ENCODE measurements around the gene KLF3.

Gene KLF3

DNA sequence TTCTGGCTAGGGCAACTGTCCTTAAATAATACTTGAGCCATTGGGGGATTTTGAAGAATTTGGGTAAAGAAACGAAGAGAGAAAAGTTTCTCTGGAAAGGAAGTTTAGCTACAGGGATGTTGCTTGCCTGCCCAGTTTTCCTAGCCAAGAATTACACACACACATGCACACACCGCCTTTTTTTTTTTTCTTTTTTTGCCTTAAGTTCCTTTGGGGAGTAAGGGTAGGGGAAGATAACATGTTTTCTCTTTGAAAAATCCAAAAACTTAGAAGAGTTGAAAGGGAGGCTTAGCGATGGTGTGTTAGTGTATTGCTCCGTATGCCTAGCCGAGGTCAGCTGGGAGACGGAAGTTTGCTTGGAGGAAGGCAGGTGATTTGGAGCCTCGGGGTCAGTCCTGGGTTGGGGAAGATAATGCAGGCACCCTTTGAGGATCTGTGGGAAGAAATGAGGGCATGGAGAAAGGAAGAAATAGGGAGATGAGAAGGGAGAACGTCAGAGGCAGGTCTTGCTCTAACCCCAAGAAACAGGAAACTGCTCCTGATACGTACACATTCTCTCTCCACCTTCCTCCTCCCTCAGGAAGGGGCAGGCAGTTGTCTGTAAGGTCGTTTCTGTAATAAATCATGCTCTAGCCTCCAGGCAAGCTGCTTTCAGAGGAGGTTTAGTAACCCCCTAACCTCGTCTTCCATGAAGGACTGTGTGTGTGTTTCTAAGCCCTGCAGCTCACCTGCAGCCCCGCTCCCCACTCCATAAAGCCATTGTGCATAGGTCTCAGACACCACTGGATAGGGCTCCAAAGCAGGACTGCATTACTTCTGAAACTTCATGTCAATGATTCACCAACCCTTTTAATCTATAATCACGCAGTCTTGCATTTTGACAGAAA is 10.5 kb downstream of the KLF3 start:
- DNase-seq: no peak

DNA sequence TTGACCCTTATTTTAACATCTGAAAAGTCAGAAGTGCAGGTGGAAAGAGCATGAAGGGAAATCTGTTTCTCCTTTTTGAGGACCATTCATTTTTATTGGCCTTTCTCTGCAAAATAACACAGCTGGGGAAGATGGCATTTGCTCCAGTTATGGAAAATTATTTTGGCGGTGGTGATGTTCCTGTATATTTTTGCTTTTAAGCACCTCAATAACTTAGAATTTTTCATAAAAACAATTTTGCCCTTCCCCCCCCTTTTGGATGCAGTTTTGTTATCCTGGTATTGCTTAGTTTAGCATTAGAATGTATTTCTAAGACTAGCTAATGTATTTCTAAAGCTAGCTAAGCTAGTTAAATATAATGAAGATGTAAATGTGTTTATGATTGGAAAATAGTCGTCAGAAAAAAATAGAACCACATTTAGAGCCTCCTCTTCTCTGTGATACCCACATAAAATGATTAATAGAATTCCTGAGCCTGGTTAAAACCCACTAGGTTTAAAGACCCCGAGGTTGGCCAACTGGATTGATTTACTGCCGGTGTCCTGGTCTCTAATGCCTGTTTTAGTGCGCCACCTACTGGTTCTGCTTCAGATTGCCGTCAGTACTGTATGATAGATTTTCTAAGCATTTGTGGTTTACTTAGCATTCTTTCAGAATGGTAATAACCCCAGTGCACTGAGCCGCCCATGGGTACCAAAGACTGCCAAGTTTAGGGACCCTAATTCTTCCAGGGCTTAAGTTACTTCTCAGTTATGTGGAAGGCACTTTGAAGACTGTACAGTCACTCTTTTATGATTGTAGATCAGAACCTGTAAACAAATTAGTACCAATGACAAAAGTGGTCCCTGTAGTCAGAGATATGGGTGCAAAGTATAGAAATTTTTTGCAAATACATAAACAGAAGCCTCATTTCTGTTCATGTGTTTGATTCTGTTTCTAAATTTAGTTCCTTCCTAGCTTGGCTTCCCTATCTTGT is 11.4 kb downstream of the KLF3 start:
- peak; percentile 87 to 89 for DNase-seq

DNA sequence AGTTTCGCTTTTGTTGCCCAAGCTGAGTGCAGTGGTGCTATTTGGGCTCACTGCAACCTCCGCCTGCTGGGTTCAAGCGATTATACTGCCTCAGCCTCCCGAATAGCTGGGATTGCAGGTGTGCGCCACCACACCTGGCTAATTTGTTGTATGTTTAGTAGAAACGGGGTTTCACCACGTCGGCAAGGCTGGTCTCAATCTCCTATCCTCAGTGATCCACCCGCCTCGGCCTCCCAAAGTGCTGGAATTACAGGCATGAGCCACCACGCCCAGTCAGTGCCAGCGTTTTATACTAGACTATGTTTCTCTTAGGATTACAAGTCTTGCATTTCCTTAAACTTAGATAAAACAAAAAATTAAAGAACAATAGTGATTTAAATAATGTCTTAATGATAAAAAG is 13.0 kb downstream of the KLF3 start:
- DNase-seq: no peak

DNA sequence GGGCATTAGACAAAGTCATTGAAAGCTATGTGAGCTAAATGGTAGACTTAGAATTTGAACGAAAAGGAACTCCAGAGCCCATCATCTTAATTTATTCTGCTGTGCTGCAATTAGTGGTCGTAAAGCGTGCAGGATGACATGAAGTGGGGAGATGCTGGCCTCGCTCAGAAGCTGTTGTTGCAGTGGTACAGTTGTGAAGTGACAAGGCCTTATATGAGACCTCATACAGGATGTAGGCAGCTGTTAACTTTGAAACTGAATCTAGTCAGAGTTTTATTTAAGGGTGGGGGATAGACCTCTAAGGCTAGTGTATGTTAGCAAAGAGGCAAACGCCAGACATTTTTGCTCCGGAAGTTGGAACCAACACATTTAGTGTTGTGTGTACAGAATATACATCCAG is 13.4 kb downstream of the KLF3 start:
- no peak for DNase-seq

DNA sequence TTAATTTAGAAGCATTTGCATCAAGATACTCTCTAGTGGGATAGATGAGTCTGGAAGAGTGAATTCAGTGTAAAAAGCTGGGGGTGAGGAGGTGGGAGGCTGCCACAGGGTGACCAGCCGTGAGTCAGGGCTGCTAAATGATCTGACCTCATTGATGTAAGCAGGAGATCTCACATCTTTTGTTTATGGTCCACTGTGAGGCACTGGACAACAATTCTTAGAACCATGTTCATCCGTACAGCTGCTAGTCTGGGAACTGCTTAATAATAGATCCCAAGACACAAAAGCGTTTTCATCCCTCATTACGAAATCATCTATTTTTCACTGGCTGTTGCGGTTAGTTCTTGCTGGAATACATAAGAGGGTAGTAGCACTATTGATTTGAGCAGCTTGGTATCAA is 14.1 kb downstream of the KLF3 start:
- no peak for DNase-seq

DNA sequence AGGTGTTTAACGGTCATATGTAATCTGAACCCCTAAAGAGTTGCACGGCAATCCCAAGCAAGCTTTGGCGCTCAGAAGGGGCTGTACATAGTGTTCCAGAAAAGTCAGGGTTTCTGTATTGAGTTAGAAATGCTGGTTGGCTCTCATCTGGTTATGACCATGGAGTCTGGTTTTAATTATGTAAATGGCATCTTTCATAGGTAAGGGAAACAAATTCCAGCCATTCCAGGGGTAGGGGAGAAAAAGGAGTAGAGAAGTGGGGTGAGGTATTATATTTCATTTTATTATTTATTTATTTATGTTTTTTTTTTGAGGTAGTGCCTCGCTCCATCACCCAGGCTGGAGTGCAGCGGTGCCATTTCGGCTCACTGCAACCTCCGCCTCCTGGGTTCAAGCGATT is 15.9 kb downstream of the KLF3 start:
- no peak for DNase-seq

DNA sequence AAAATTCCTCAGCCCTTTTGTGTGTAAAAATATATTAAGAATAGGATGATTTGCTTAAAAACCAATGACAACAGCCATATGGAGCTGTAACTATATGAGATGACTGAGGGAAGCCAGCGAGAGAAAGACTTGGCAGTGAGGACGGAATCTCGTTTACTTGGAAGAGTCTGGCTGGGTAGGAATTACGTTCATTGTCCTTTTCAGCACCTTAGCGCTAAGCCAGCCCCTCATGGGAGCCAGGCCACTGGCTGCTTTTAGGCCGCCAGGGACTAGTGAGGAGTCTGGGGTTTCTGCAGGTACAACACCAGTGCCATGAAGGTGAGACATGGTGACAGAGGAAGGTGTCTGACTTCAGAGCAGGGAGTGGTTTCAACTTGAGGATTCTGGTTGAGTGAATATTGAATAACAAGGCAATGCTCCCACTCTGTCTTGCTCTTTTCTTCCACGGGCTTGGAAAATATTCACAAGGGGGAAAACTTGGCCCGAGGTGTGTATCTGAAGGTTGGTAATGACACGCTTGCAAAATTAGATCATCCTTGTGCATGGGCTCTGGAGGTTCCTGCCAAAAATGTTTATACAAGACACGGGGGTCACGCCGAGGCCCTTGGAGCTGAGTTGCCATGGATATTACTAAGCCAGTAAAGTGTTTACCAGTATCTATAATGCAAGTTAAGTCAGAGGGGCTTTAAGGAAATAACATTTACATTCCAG is 17.4 kb downstream of the KLF3 start:
- no peak for DNase-seq

DNA sequence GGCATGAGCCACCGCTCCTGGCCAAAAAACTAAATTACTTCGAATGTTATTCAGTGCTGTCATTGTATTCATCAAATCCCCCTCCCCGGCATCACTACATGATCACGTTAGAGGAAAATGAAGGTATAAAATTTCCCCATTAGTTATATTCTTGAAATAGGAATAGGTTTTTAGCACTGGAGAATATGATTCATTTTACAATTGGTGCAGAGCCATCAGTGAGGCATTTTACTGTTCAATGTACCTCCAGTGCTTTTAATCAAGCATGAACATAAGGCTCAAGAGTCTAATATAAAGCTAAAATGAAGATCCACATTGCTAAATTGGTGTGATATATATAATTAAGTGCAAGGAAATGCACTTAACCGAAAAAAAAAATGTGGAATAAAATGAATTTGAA is 18.3 kb downstream of the KLF3 start:
- DNase-seq: no peak

DNA sequence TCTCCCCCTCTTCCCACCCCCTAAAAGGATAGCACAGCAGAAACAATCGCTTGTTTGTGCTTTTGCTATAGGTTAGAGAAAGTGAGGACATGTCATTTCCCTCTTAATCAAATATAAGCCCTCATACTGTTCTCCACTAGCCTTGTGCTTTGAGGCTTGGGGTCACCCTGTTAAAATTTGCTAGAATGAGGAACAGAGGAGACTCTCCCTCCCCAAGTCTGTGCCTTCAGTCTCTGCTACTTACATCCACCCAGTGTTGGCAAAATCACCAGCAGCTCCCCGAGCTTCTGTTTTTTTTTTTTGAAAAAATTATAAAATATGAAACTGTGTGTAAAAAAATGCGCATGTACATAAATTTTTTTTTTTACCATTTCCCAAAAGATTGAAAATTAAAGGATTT is 19.3 kb downstream of the KLF3 start:
- no peak for DNase-seq

DNA sequence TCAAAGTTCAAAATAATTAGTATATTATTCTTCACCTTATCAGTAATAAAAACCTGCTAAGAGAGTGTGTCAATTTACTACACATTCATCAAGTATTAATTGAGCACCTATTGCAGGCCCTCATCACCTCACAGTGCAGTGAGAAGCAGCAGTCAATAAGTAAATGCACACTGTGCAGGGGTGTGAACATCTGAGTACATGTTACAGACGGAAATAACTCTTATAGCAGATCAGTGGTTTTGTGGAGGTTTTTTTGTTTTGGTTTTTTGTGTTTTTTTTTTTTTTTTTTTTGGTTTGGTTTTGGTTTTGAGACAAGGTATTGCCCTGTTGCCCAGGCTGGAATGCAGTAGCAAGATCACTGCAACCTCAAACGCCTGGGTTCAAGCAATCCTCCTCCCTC is 20.3 kb downstream of the KLF3 start:
- no peak for DNase-seq

DNA sequence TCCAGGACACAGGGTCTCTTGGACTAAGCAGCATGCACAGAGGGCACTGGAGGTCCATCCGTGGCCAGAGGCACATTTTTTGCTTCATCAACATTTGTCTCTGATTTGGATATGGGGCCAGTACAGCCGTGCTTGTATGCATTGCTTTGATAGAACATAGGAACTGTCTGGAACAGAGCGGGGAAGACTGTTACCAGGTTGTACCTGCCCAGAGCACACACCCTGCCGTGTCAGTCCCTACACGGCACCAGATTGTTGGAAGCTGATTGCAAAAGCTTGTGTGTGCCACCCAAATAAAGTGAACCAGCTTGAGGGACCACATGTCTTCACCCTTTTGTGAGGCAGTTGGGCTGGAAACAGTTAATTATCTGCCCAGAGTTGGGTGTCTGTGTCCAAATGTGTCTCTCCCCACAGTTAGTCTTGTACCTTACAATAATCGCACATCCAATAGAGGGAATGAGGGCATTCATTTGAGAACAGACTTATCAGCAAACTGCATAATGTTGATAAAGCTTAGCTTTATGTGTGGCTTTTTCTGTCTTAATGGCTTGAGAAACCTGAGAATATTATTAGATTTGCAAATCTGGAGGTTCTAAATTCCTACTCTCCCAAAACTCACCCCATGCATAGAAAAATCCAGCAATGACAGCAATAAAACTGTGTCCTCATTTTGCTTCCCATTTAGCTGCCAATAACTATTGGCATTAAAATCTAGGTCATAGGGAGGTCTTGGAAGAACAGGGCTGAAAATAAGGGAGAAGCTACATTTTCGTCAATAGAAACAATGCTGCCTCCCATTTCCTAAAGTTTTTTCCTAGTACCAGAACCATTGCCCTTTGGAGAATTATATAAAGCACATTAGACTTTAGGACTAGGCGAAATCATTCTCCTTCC is 21.2 kb downstream of the KLF3 start:
- DNase-seq: no peak

DNA sequence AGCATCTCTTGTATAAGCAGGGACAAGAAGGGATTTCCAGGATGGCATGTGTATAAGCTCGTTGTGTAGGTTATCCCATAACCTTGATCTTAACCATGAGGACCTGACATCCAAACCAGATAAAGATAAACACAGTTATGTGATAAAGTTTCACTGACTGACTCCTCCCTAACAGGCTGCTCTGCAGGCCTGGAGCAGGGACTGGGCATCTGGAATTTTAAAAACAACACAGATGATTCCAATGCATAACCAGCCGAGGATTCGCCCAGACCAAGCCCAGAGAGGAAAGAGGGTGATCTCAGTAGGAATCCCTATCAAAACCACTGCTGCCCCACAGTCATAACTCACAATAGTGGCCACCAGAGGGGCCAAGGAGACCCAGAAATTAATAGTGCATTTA is 22.7 kb downstream of the KLF3 start:
- no peak for DNase-seq

DNA sequence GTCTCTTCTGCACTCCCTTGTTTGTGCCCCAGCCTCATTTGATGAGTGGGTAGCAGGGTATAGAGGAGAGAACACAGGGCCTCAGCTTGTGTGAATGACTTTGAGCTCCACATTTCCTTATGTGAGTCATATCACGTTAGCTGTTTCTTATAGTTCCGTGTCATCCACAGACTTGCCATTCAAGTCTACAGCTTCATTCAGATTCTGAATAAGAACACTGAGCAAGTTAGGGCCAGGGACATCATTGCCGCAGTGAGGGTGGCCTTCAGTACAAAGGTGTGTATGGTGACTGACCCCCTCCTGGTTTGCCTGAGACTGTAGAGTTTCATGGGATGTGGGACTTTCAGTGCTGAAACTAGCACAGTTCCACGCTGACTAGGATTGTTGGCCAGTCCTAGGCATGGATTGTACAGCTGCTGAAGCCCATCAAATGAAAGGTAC is 23.6 kb downstream of the KLF3 start:
- peak in 1 of 2 experiments; percentile 49 for DNase-seq

DNA sequence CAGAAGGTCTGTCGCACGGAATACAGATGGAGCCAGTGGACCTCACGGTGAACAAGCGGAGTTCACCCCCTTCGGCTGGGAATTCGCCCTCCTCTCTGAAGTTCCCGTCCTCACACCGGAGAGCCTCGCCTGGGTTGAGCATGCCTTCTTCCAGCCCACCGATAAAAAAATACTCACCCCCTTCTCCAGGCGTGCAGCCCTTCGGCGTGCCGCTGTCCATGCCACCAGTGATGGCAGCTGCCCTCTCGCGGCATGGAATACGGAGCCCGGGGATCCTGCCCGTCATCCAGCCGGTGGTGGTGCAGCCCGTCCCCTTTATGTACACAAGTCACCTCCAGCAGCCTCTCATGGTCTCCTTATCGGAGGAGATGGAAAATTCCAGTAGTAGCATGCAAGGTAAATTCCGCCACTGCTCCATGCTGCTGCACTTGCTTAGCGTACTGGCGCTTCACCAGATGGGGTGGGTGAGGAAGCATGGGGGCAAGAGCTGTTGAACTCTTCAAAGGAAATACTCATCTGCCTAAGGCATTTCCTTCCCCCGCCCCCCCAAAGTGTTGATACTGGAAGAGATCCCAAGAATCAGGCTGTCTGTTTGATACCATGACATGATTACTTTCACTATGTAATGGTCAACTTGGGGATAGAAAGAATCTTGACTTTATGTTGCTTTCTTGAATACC is 24.8 kb downstream of the KLF3 start:
- DNase-seq: no peak

DNA sequence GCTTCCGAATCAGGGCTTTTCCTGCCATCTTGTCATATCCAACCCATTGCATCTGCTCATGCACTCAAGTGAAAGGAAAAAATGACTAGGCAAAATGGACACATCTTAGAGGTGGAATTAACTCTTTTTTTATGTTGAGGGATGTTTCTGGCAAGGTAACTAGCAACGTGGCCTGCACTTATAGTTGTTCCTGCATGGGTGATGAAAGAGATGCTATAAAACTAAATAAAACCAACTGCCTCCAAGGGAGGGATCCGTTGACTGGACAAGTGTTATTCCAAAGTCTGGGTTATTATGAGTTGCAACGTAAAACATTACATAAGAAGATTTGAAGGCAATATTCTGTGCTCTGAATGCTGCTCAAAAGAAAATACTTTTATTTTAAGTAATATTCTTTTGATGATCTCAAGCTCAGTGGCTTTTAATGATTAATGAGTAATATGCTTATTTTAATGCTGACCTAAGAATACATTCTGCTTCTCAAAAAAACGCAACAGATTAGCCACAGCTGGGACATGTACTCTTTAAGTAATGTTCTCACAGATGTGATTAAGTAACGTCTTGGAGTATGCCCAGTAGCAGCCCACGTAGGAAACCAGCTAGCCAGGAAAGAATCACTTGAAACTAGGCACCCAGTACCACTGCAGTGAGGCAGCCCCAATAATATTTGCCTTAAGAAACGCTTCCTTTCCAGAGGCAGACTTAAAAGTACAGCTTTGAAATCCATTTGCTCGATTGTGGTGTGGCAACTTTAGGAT is 27.4 kb downstream of the KLF3 start:
- DNase-seq: no peak

DNA sequence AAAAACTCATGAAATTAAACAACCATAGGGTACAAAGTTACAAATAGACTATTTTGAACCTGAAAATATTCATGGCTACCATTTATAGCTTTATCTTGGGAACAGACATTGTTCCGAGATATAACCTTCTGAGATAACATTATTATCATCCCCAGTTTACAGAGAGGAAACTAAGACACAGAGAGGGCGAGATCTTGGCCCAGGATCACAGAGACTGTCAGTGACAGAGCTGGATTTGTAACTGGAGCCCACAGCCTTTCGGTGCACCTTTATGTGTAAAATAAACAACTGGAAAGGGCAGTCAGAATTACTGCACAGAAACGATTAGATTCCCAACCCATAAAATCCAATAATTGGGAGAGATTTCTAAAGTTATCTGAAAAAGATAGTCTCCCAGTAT is 28.4 kb downstream of the KLF3 start:
- DNase-seq: no peak

DNA sequence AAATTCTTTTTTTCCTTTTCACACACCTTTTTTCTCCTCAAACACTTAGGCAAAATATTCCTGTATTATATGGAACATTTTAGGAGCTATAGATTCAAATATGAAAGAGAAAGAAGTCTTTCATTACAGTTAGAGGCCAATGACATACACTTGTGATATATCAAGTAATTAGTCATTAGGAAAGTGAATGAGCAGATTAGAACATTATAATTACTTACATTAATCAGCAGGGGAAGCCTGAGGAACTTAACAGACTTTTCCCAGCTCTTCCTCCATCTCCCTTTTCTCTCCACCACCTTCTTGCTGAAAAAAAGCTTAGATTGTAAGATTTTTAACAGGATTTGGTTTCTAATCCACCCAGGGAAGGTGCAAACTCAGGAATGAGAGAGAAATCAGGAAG is 29.6 kb downstream of the KLF3 start:
- no peak for DNase-seq

DNA sequence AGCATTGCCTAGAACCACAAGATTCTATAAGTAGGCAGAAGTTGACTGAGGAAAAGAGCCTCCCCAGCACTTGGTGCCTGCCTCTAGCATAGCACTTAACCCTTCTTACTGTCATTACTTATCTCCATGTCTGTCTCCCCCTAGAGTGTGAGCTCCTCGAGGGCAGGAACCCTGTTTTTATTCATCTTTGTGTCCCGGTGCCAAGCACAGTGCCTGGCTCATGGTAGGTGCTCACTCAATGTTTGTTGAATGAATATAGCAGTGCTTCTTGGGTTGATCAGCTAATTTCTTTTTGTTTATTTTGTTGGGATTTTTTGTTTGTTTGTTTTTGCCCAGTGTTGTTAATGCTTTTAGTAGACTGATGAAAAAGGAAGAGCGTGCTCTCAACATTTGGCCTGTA is 30.3 kb downstream of the KLF3 start:
- no peak for DNase-seq

DNA sequence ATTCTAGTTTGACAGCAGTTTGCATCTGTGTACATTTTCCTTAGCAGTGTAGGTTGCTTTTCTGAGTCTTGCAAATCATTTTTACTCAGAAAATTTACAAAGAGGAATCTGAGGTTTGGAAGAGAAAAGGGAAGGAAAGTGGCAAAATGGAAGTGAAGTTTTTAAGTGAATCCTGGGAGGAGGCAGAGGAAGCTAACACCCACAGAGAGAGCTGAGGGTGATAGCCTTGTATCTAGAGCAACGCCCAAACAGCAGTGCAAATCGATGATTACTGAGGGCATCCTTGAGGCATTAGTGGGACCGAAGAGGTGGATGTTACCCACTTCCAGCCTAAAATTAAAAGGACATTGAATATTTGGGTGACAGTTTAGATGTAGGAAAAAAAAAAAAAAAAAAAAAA is 31.8 kb downstream of the KLF3 start:
- no peak for DNase-seq

DNA sequence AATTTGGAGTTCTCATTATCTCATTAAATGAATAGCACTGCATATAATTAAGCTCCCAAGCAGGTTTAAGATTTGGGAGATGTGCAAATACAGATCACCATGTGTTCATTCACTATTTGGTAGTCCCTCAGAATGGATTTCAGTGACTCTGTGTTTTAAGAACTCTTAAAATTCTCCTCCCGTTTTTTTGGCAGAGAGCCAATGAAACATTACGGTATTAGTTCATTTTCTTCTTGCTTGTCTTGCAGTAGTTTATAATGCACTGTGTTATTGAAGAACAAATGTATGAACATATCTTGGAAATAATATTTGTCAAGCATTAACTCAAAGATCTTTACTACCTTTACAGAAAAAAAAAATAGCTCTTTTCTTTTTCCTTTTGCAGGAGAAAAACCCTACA is 32.7 kb downstream of the KLF3 start:
- no peak for DNase-seq

DNA sequence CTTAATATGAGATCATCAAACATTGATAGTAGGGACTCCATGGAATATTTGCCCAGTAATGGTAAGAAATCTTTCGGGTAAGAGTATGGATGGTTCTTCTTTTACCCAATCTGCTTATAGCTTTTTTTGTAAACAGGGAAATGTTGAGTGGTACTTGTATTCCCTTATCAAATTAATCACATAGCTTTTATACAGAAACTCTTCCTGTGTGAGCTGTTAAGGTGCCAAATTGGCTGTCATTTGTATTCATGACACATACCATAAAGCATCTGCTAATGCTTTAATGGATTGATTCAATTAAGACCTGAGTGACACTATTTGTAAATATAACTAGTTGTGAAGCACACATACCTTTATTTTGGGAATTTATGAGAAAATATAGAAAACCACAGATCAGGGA is 34.2 kb downstream of the KLF3 start:
- DNase-seq: no peak

Measured in activated T-cell treated with anti-CD3 and anti-CD28 coated beads, Interleukin-2, amount 50 U/mL, for 48 hours (primary cell).